ENCODE data around the gene TMEM95. TPM values are rescaled to one million over a fixed set of nuclear protein-coding genes. Genes with fewer than 3 reads are reported as not detected.

The TMEM95 gene
- total and polyA plus RNA-seq, 8 donors = not detected

GRCh38 chr17:7343250-7343649 is 11.7 kb upstream of the TMEM95 start:
- Histone ChIP-seq H3K4me1 (peaks cover 0 to 16% of the 10 kb centered on the region in 2 donors), H3K4me3 (no peak overlapping the region), H3K9me3 (no peaks in the 10 kb centered on the region), H3K27ac (no peak overlapping the region), H3K27me3 (peaks cover 0 to 44% of the 10 kb centered on the region in 2 donors), H3K36me3 (peaks cover 0 to 61% of the 10 kb centered on the region in 2 donors)
- DNase-seq (no peak), ATAC-seq (no peak)
- TF ChIP-seq CTCF (IDR thresholded peaks at IDR 0.05) = no peak
- intact Hi-C loops (cut with DNase I) = no loop called here

- no peak for ATAC-seq
- H3K4me3 ChIP-seq = no peak overlapping the region
- no peak for TF ChIP-seq CTCF (IDR thresholded peaks at IDR 0.05)
- H3K9me3 ChIP-seq = no peaks in the 10 kb centered on the region
- no peak overlapping the region for H3K27ac ChIP-seq
- H3K36me3 ChIP-seq = peaks cover 0 to 54% of the 10 kb centered on the region in 2 donors
- peaks cover 0 to 23% of the 10 kb centered on the region in 2 donors for H3K27me3 ChIP-seq
- DNase-seq = no peak
- H3K4me1 ChIP-seq = peaks cover 9 to 22% of the 10 kb centered on the region in 2 donors
- intact Hi-C loops (cut with DNase I) = no loop called here
These were observed 8.0 kb upstream of the TMEM95 start for GRCh38 chr17:7346761-7347614.

GRCh38 chr17:7347630-7348477 is 7.1 kb upstream of the TMEM95 start:
- H3K36me3 ChIP-seq = peaks cover 0 to 45% of the 10 kb centered on the region in 2 donors
- no peak overlapping the region for H3K27ac ChIP-seq

GRCh38 chr17:7348478-7349242 is 6.3 kb upstream of the TMEM95 start:
- Histone ChIP-seq H3K36me3 (peaks cover 0 to 37% of the 10 kb centered on the region in 2 donors), H3K27ac (no peak overlapping the region), H3K4me3 (no peak overlapping the region), H3K4me1 (peaks cover 19 to 36% of the 10 kb centered on the region in 2 donors), H3K27me3 (peaks cover 0 to 6% of the 10 kb centered on the region in 2 donors), H3K9me3 (no peaks in the 10 kb centered on the region)
- ATAC-seq (no peak), DNase-seq (peak in 1 of 4 donors; percentile 76)
- intact Hi-C loops (cut with DNase I) = no loop called here
- no peak for TF ChIP-seq CTCF (IDR thresholded peaks at IDR 0.05)

More at GRCh38 chr17:7347630-7348477, 7.1 kb upstream of the TMEM95 start:
- intact Hi-C loops (cut with DNase I) = no loop called here
- no peak for DNase-seq
- peaks cover 0 to 14% of the 10 kb centered on the region in 2 donors for H3K27me3 ChIP-seq
- no peak for ATAC-seq
- no peaks in the 10 kb centered on the region for H3K9me3 ChIP-seq
- H3K4me1 ChIP-seq = peaks cover 14 to 29% of the 10 kb centered on the region in 2 donors
- H3K4me3 ChIP-seq = no peak overlapping the region
- no peak for TF ChIP-seq CTCF (IDR thresholded peaks at IDR 0.05)
